Natural killer cell (primary cell): ENCODE data around the gene LAPTM5. TPM values are rescaled to one million over a fixed set of nuclear protein-coding genes. Genes with fewer than 3 reads are reported as not detected.
A peak's percentile ranks its signal among the peaks of the same experiment; 100 is the strongest.

Source experiments
- ATAC-seq, 3 donors: fragments of 150-1000 bp in 2 of 3; fragments of 200-7000 bp in 1 of 3; cut with Tn5 transposase; 1 replicate in 1 of 3; 2 replicates in 2 of 3; pipeline ENCODE4 v1.10.0; 2021; ENCODE audit warnings: mild to moderate bottlenecking in 2 of 3, moderate library complexity in 2 of 3
- DNase-seq, 2 donors: peaks; one replicate each; pipeline versions ENCODE4 v3.0.0 to v3.0.0-alpha.2; 2013 to 2021; ENCODE audit warnings: mixed read lengths in 1 of 2
- H3K27ac ChIP-seq: one replicate; pipeline ENCODE4 v1.5.1; 2013; ENCODE audit warnings: mild to moderate bottlenecking, low read length
- H3K27me3 ChIP-seq: one replicate; pipeline ENCODE4 v1.6.1; 2013; ENCODE audit warnings: low read length; ENCODE audit not compliant: control insufficient read depth, insufficient read depth
- H3K36me3 ChIP-seq: one replicate; pipeline ENCODE4 v1.6.1; 2013; ENCODE audit warnings: low read length; ENCODE audit not compliant: control insufficient read depth, insufficient read depth
- H3K4me1 ChIP-seq: one replicate; pipeline ENCODE4 v1.6.1; 2013; ENCODE audit warnings: low read length; ENCODE audit not compliant: control insufficient read depth, insufficient read depth
- H3K4me3 ChIP-seq: one replicate; pipeline ENCODE4 v1.5.1; 2013; ENCODE audit warnings: low read length
- H3K9me3 ChIP-seq: one replicate; pipeline ENCODE4 v1.6.1; 2013; ENCODE audit warnings: low read length; ENCODE audit not compliant: control insufficient read depth, insufficient read depth
- H3K27ac Mint-ChIP-seq, 2 donors: one replicate each; pipeline ENCODE4 v1.8.0; 2022; ENCODE audit warnings: mild to moderate bottlenecking in 2 of 2, mixed read lengths in 2 of 2, moderate library complexity in 1 of 2
- H3K27me3 Mint-ChIP-seq, 2 donors: one replicate each; pipeline ENCODE4 v1.8.0; 2022; ENCODE audit warnings: low read depth in 2 of 2, mixed read lengths in 2 of 2
- H3K36me3 Mint-ChIP-seq: one replicate; pipeline ENCODE4 v1.8.0; 2022; ENCODE audit warnings: mixed read lengths
- H3K4me1 Mint-ChIP-seq, 2 donors: one replicate each; pipeline ENCODE4 v1.8.0; 2022; ENCODE audit warnings: mixed read lengths in 2 of 2
- H3K4me3 Mint-ChIP-seq: one replicate; pipeline ENCODE4 v1.8.0; 2022; ENCODE audit warnings: mild to moderate bottlenecking, moderate library complexity, mixed read lengths
- H3K9me3 Mint-ChIP-seq, 2 donors: one replicate each; pipeline ENCODE4 v1.8.0; 2022; ENCODE audit warnings: mixed read lengths in 2 of 2
- CTCF ChIP-seq: fragments of 200-600 bp; IDR thresholded peaks from one replicate; pipeline ENCODE4 v1.8.0; 2022; ENCODE audit warnings: antibody characterized with exemption
- WGBS: methylation state at CpG from one replicate; pipeline ENCODE4 v1.1.7; 2013; ENCODE audit warnings: missing lambda C conversion rate; ENCODE audit not compliant: insufficient coverage; 5-methylcytosine and 5-hydroxymethylcytosine counted together
- intact Hi-C: fragments of 100-400 bp; cut with micrococcal nuclease; formaldehyde crosslinking; loops from one replicate; pipeline ENCODE4 v1.14.2; 2022
- total RNA-seq, 4 donors: library from RNA; stranded (reverse); fragments of 120-200 nt in 1 of 4; gene quantifications; one replicate each; pipeline versions ENCODE4 v1.2.3 to v1.2.4, GENCODE V29; 2013 to 2022

LAPTM5 gene
- total RNA-seq, 3 donors from 2014 or later (not counting 1 experiment from before 2014, with no cell fraction given) = 520 to 674 (median 533) TPM

GRCh38 chr1:30732277-30732996 is 25.1 kb downstream of the LAPTM5 start:
- WGBS = 55% methylated on average over 10 of the region's 10 CpGs
- Histone ChIP-seq H3K4me3 (no peak overlapping the region), H3K36me3 (peaks cover 51% of the 10 kb centered on the region), H3K9me3 (no peaks in the 10 kb centered on the region), H3K4me1 (peaks cover 41% of the 10 kb centered on the region), H3K27me3 (no peaks in the 10 kb centered on the region), H3K27ac (peak overlapping the region; percentile 43)
- peak in 1 of 2 donors; percentile 59 for DNase-seq
- Mint-ChIP-seq H3K27ac (peak overlapping the region; percentile 72 to 83), H3K9me3 (no peaks in the 10 kb centered on the region), H3K27me3 (no peaks in the 10 kb centered on the region), H3K4me3 (no peak overlapping the region), H3K4me1 (peaks cover 48 to 58% of the 10 kb centered on the region in 2 donors), H3K36me3 (peaks cover 8% of the 10 kb centered on the region)
- no peak for TF ChIP-seq CTCF
- intact Hi-C loops = no loop called here
- ATAC-seq = peak; percentile 55 to 73 (median 63)

- Mint-ChIP-seq H3K27me3 (no peaks in the 10 kb centered on the region), H3K36me3 (peaks cover 8% of the 10 kb centered on the region), H3K27ac (peak overlapping the region; percentile 72 to 83), H3K4me1 (peaks cover 42 to 52% of the 10 kb centered on the region in 2 donors), H3K9me3 (no peaks in the 10 kb centered on the region), H3K4me3 (peak overlapping the region; percentile 25)
- Histone ChIP-seq H3K27ac (peak overlapping the region; percentile 51), H3K4me1 (peaks cover 39% of the 10 kb centered on the region), H3K36me3 (peaks cover 45% of the 10 kb centered on the region), H3K9me3 (no peaks in the 10 kb centered on the region), H3K4me3 (no peak overlapping the region), H3K27me3 (no peaks in the 10 kb centered on the region)
- DNase-seq (peak in 1 of 2 donors; percentile 16), ATAC-seq (peak; percentile 6 to 31 (median 23))
- WGBS = 78% methylated on average over 8 of the region's 8 CpGs
- intact Hi-C loops = no loop called here
- no peak for TF ChIP-seq CTCF
These were observed 25.7 kb downstream of the LAPTM5 start for GRCh38 chr1:30731806-30732276.

- Mint-ChIP-seq H3K27ac (peak overlapping the region; percentile 72 to 83), H3K36me3 (peaks cover 8% of the 10 kb centered on the region), H3K27me3 (no peaks in the 10 kb centered on the region), H3K9me3 (no peaks in the 10 kb centered on the region), H3K4me1 (peaks cover 36 to 48% of the 10 kb centered on the region in 2 donors), H3K4me3 (peak overlapping the region; percentile 25)
- H3K36me3 ChIP-seq = peaks cover 40% of the 10 kb centered on the region
- peaks cover 39% of the 10 kb centered on the region for H3K4me1 ChIP-seq
- H3K27ac ChIP-seq = peak overlapping the region; percentile 51
- intact Hi-C loops = no loop called here
- H3K9me3 ChIP-seq = no peaks in the 10 kb centered on the region
- no peak overlapping the region for H3K4me3 ChIP-seq
- TF ChIP-seq CTCF = no peak
- H3K27me3 ChIP-seq = no peaks in the 10 kb centered on the region
- DNase-seq (no peak), ATAC-seq (peak in 1 of 3 donors; percentile 3)
- WGBS = 90% methylated on average over 10 of the region's 10 CpGs
These were observed 26.3 kb downstream of the LAPTM5 start for GRCh38 chr1:30731109-30731805.
